ENCODE data around the gene EIF6.

GRCh38 chr20:35311822-35312221 is 27.2 kb upstream of the EIF6 start:
- TF ChIP-seq CTCF (conservative IDR thresholded peaks at IDR 0.05 in 1 of 2, IDR thresholded peaks at IDR 0.05 in 1 of 2; ENCODE audit: low read depth in 1 of 2, low read length in 2 of 2) (no peak), EZH2 (IDR thresholded peaks at IDR 0.05; ENCODE audit: low read length, missing control alignments) (no peak)
